Measurements from ENCODE around the gene ZFAND3.

Gene ZFAND3

DNA sequence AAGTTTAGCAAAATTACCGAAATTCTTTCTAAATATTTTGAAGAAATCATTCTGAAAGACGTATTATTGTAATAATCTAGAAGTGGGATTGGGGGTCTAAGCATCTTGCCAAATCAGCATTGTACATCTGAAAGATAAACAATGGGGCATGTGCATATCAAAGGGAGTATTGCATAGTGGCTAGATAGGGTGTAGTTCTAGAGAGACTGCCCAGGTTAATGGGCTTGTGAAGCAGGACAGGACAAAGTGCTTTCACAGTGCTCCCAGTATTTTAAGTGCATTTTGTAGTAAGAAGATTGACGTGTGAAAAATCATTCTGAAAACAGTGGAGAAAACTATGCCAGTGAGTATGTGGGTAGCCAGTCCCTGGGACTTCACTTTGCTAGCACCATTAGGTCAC lies 236.8 kb downstream of the ZFAND3 start:
- no peak for DNase-seq

DNA sequence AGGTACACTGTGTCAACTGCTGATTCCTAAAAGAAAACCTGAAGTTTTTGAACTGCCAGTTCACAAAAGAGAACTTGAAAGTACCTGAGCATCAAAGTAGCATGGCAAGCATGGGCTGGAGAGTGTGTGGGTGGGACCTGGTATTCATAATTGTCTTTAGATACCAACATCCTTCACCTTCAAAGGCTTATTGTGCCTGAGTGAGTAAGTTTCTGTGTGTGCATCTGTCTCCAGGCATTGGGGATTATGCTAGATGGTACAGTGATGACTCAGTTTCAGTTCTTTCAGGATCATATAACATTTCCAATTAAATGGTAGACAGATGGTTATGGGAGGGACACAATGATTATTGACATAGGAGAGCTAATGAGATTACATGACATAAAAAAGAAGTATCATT lies 238.5 kb downstream of the ZFAND3 start:
- no peak for DNase-seq

DNA sequence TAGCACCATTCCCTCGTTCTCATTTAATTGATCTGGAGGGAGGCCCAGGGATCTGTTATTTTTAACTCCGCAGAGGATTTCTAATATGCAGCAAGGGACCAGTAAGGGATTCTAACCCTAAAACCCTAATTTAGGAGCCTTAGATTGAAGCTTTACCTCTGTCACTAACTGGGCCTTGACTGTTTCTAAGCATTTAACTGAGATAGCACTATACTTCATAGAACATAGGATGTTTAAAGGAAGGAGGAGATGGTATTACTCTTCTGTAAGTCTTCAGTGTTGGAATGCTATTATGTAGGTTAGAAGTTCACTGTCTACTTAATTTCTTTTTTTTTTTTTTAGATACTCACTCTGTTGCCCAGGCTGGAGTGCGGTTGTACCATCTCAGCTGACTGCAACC lies 242.5 kb downstream of the ZFAND3 start:
- DNase-seq = no peak

DNA sequence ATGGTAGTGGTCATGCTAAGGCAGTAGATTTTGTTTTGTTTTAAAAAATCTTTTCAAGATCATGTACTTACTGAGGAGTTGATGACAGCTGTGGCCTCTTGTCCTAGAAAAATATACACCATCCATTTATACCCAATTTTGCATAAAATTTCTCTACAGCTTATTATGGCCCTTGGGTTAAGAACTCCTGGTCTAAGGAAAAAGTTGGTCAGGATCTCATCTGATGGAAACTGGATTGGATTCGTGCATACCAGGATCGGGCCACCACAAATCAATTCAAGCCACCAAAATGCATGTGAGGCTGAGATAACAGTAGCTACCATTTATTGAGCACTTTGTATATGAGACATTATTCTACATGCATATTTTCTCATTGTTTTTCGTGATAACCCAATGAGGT lies 244.4 kb downstream of the ZFAND3 start:
- DNase-seq = no peak

DNA sequence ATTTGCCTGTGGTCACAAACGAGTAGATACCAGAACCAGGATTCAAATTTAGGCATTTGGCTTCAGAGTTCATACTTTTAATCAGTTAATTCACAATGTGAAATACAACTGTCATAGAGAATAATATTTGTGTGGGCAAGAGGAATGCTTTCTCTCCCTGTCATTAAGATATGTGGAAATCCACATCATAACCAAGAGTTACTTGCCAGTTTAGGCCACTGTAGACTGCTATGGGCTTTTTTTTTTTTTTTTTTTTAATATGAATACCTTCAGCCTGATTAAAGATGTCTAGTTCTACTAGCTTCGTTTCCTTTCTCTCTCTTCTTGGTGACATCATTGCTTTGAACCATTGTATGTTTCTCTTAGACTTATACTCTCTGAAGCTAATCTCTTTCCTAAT lies 244.9 kb downstream of the ZFAND3 start:
- no peak for DNase-seq

DNA sequence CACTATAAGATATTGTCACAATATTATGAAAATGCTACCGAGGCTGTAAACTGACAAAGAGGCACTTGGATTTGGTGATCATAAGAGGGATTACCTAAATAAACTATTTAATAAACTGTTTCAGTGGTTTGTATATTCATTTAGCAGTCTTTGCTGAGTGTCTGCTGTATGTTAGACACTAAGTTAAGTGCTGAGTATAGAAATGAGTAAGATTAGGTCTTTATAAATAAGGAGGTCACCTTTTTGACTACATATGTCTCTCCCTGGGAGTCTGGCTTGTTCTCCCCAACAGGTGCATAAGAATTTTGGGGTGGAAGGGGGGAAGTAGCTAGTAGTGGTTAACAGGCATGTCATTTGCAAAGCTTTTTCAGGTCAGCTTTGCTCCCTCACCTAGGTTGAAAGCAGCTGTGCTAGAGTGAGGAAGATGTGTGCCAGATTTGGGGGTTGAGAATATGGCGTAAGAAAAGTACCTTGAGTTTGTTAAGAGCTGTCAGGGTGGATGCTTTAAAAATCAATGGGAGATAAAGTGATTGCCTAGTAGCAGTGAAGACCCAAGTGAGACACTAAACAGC lies 246.3 kb downstream of the ZFAND3 start:
- DNase-seq = no peak

DNA sequence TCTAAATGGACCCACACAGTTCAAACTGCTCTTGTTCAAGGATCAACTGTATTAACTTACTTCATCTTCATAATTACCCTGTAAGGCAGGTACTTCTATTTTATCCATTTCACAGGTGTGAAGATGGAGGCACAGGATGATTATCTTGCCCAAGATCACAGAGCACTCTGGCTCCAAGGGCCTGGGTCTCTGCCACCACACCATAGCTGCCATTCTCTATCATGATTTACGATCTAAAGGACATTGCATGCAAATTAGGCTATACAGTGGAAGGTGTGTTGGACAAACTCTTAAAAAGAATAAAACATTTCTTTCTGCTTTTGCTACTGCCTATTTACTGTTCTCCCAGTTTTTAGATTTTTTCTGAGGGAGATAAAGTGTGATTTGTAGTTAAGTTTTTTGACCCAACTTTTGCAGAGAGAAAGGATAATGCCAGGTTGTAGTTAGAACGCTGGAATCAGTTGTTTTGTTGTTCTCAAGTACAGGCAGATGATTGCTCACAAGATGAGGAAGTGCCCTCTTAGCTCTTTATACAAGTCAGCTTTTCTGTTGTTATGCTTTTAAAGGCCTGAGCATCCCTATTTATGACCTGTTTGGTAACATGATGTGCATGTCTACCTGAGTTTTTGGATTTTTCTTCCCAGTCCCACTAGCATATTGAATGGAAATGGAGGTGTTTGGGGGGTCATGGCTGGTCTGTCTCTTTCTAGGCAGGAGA lies 247.9 kb downstream of the ZFAND3 start:
- DNase-seq = no peak

DNA sequence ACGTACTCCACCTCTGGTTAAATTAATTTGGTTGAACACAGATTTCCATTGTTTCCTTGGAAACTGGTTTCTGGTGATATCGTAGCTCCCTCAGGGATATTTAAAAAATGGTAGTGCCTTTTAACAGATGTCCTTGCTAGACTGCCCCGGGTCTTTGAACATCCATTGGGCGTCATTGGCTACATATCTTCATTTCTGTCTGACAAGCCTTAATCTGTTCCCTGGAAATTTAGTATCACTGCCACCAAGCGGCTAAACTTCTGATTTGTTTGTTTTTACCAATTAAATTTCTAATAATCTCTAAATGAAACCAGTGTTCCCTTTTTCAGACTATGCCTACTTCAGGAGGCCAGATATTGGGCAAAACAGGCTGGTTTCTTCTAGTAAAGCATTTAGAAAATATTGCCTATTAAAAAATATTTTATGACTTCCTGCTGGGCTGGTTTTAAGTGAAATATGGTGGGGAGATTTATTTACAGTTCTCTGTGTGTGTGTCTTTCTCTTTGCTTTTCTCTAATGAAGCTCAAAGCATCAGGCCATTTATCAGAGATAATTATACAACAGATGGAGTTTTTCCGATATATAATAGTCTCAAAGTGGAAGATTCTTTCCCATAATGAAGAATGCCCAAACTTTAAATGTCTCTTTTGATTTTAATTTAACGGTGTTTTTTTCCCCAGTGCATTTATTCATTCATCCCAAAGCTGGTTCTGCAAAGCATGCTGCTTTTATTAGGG lies 249.5 kb downstream of the ZFAND3 start:
- DNase-seq = no peak

DNA sequence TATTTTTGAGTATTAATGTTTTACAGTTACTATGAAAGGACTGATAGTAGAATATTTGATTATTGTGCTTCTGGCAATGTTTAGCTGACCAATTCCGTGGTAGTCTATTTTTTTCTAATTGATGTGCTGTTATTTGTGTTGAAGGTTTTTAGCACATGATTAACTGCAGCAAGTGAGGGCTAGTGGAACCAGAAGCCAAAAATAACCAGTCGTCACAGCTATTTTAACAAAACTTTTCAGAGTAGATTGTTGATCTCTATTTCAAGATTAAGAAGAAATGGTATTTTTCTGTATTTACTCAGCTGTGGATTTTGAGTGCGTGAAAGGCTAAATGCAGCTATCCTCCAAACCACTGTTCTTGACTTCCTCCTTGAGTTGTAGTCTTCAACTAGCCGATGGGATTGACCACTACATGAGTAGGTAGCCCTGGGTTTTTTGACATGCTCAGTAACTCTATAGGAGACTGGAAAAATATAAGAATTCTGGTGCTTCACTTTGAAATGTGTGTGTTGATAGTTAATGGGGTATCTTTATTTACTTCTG lies 258.0 kb downstream of the ZFAND3 start:
- no peak for DNase-seq

DNA sequence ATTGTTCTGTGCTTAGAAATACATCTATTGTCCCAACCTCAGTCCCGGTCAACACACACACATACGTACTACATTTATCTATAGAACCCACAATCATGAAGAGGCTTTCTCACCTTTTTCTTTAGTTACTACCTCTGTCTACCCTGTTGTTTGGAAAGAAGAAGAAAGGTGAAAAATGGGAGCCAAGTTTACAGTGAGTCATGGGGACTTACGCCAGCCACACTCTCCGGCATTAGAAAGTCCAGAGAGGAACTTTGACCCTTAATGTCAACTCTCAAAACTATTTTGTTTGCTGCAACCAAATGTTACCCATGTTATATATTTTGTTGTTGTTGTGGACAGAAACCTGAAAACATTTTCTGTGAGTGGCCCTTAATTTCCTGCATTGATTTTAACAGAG lies 259.1 kb downstream of the ZFAND3 start:
- no peak for DNase-seq

DNA sequence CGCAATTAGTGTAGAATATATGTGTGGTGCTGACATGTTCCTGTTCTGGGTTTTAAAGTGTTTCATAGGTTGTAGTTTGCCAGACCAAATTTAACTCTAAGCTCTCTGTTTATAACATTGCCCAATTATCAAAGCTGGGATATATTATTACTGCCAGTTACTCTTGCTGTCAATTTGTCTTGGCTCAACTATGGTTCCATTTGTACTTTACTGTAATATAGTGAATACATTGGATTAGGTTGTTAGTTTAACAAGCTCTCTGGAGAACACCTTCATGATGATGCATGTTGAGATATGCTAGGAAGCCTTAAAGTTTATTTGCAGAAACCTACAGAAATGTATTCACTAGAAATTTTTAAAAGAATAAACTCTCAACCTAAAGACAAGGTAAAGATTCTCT lies 259.6 kb downstream of the ZFAND3 start:
- no peak for DNase-seq

DNA sequence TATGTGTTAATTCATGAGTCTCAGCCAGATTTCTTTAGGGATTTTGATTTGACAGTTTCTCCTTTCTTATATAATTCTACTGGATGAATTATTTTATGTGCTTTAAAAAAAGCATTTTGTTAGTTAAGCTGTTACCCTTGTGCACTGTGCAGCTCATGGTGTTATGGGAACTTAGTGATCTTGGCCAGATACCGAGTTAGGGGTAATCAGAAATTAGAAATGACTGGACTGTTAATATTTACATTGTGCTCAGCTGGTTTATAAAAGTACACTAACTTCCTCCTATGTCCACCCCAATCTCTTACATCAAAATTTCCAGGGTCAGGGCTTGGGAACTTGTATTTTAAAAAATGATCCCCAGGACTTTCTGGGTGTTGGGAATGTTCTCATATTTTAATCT lies 260.0 kb downstream of the ZFAND3 start:
- DNase-seq = no peak

DNA sequence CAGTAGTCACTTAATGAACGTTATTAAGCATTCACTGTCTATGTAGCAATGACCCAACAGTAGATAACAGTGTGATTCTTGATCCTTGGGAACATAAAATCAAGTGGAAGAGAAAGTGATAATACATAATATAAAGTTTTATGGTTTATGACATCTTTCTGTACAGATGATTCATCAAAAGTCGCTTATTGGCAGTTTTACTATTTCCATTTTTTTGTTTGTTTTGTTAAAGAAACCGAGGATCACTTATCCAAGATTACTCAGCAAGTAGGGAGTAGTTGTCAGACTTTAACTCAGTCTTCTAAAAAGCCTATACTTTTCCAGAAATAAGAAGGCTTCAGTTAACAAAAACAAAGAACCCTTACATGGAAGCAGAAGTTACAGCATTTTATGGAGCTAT lies 260.8 kb downstream of the ZFAND3 start:
- no peak for DNase-seq

DNA sequence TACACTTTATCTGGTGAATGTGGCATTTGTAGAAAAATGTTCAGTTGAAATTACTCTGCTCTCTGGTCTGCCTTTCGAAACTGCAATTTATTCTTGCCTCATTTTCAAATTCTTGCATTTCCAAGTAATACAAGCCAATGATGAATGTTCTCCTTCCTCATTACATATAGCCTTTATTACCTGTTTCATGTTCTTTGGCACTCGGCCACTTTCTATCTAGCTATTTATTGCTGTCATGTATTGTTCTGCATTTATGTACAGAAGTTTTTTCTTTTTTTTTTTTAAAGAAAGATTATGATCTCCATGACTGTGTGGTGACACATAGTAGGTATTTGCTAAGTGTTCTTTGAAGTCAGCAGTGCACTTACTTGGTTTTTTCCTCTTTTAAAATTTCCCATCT lies 261.4 kb downstream of the ZFAND3 start:
- peak; percentile 27 for DNase-seq

DNA sequence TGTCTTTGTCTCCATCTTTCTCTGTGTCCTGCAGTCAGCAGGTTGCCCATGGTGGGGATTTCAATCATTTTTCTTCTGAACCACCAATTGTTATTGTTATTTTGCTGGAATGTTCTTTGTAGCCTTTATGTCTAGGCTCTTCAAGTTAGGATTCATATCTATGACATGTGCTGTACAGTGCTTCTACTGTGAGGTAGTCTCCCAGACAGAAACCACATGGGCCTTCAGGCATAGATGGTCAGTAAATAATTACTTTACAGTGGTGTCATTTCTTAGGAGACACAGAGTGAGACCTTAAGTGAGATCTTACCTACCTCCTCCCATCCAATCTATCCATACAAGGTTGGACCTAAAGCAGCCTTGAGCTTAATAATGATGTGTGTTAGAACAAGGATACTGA lies 265.5 kb downstream of the ZFAND3 start:
- no peak for DNase-seq

DNA sequence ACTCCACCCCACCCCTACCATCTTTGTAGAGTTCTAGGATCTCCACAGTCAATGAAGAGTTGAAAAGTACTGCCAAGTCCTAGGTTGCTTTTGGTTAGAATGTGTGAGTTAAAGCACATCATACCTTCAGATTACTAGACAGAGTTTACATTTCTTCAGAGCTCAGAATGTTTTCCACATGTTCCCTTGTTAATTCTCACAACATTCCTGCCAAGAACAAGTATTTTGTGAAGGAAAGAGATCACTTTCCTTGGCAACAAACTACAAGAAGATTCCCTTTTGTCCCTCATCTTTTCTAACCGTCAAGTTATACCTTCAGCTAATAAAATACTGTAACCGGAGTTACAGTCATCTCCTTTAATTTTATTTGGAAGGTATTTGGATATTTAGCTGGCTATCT lies 266.8 kb downstream of the ZFAND3 start:
- no peak for DNase-seq

DNA sequence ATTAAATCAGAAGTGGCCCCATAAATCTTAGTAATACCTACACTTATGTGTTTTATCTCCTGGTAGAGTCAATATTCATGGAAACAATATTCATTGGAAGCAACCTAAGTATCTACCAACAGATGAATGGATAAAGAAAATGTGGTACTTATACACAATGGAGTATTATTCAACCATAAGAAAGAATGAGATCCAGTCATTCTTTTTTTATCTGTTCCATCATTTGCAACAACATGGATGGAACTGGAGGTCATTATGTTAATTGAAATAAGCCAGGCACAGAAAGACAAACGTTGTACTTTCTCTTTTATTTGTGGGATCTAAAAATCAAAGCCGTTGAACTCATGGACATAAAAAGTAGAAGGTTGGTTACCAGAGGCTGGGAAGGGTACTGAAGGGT lies 268.5 kb downstream of the ZFAND3 start:
- no peak for DNase-seq

DNA sequence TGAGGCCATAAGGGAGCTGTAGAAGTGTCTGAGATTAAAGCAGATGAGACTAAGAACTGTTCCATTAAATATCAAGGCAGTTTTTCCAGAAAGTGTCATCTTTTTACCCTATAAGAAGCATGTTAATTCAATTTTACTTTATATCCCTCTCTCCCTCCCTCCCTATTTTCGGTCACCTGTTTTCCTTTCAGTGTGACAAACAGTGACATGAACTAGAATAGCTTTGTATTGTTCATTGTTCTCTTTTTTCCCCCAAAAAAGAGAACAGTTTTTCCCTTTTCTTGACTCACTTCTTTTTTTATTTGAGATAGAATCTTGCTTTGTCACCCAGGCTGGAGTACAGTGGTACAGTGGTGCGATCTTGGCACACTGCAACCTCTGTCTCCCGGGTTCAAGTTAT lies 269.3 kb downstream of the ZFAND3 start:
- DNase-seq = no peak

DNA sequence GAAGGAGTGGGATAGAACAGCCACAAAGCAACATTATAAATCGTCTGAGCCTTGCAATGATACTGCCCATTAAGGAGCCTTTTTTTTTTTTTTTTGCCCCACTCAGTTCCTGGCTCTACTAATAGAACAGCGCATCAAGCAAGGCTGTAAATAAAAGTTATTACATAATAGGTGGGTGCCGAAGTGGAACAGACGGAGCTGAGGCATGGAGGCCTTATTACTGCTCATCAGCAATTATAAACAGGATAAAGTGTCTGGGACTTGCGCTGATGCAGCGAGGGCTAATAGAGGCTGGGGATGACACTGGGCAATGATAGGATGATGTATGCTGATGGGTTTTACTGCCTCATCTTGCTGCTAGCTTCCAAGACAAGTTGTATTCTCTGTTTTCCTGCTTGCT lies 272.1 kb downstream of the ZFAND3 start:
- no peak for DNase-seq

DNA sequence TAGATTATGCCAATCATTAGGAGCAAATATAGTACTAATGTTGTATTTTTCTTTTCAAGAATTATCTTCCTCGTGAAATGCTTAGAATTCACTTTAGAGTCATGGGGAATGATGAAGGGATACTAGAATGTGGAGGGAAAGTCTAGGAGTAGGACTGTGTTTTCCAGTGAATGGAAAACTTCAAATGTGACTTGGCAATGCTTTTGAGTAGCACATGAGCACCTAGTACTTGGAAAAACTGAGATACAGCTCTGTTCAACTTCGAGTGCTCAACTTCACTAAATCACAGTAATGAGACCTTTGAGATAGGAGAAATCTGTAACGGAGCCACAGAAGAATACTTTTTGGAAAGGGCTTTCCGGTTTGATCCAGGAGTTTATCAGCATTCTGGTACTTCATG lies 272.9 kb downstream of the ZFAND3 start:
- no peak for DNase-seq

DNA sequence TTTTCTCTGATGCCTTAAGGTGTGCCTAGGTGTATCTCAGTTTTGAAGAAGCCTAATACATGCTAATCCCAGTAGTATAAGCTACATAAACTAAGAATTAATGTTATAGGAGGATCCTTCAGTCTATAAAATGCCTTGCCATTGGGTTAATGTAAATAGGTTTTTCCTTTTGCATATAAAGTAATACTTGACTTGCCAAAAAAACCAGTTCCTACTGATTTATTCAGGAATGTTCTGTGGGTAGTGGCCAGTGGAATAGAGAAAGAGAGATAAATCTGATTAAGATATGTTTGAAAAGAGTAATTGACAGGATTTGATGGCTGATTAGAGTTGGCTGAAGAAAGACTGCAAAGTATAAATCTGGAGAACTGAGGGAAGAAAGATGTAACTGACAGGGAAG lies 273.4 kb downstream of the ZFAND3 start:
- no peak for DNase-seq

DNA sequence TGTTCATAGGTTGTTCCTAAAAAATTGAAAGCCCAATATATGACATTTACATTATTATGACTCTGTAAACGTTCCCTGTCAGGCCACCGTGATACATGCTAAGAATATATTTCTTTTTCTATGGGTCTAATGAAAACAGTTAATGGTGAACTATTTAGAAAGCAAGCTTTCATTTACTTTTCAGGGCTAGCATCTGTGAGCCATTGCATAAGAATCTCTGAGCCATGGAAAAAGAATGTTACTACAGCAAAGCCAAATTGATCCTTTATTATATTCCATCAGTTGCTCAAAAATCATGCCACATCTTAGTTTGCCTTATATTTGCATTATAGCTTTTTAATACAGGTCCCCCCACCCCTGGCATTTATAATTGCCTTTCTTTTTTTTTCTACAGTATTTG lies 275.5 kb downstream of the ZFAND3 start:
- no peak for DNase-seq

DNA sequence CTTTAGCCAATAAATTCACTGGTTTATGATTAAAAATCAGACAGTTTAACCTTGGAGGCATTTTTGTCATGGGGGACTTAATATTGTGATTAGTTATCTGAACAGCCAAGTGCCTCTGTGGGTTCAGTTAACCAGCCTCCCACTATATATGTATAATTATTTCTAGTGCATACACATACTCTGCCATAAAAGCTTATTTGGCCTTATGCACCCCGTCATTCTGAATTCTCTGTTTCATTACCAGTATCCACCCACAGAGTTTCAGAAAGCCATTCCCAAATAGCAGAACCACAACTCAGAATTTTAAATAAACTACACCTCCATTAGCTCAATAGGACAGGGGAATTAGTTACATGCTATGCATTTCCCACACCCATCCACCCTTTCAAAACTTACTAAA lies 279.7 kb downstream of the ZFAND3 start:
- no peak for DNase-seq

DNA sequence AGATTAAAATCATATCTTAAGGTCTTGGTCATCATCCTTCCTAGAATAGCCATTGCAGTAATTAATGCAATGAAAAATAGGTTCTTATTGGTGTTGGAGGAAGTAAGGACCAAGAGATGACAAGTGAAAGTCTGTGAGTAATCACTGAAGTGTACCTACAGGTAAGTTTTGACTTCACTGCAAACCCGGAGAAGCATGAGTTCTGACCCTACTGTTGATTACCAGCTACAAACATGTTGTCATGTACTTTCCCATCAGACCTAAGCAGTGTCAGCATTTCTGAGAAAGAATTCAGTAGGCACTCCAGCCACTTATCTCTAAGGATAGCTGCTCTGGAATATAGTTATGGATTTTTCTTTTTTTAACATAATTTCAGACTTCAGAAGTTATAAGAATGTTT lies 280.9 kb downstream of the ZFAND3 start:
- DNase-seq = no peak

All from hematopoietic multipotent progenitor cell treated with erythropoietin and hydrocortisone succinate and interleukin-3 and kit ligand, for 6 days (in vitro differentiated cells).